ENCODE results near the gene SLC7A1.

The SLC7A1 gene

GRCh38 chr13:29483623-29484022 lies 111.9 kb downstream of the SLC7A1 start:
- no peak for DNase-seq

GRCh38 chr13:29483211-29483610 lies 112.3 kb downstream of the SLC7A1 start:
- no peak for DNase-seq

- no peak for DNase-seq
Observed at GRCh38 chr13:29482504-29482903, 113.0 kb downstream of the SLC7A1 start.

- peak; percentile 16 for DNase-seq
Observed at GRCh38 chr13:29481603-29482002, 113.9 kb downstream of the SLC7A1 start.

- DNase-seq = peak; percentile 18
Observed at GRCh38 chr13:29480893-29481525, 114.5 kb downstream of the SLC7A1 start.

- DNase-seq = peak; percentile 64
Observed at GRCh38 chr13:29479716-29480492, 115.6 kb downstream of the SLC7A1 start.

- DNase-seq = no peak
Observed at GRCh38 chr13:29476046-29476445, 119.4 kb downstream of the SLC7A1 start.

- no peak for DNase-seq
Observed at GRCh38 chr13:29474991-29475390, 120.5 kb downstream of the SLC7A1 start.

GRCh38 chr13:29473166-29473565 lies 122.3 kb downstream of the SLC7A1 start:
- no peak for DNase-seq

GRCh38 chr13:29472332-29472961 lies 123.0 kb downstream of the SLC7A1 start:
- DNase-seq = peak; percentile 16

GRCh38 chr13:29471551-29471950 lies 123.9 kb downstream of the SLC7A1 start:
- no peak for DNase-seq

- no peak for DNase-seq
Observed at GRCh38 chr13:29465741-29466293, 129.7 kb downstream of the SLC7A1 start.

GRCh38 chr13:29464105-29464679 lies 131.3 kb downstream of the SLC7A1 start:
- DNase-seq = peak; percentile 31

- DNase-seq = no peak
Observed at GRCh38 chr13:29459813-29460355, 135.6 kb downstream of the SLC7A1 start.
